ENCODE measurements around the gene ZC3H7A.
"Not testable (repeated sequence)": the region's sequence is repeated elsewhere in the genome, so short reads cannot be mapped to it uniquely, and the experiment has no call there.

ZC3H7A gene

GRCh38 chr16:11824362-11824761 lies 27.3 kb upstream of the ZC3H7A start:
- Histone ChIP-seq H3K4me3 (ENCODE audit: low read depth, low read length) (no peak overlapping the region), H3K36me3 (no peaks in the 10 kb centered on the region), H3K4me1 (no peaks in the 10 kb centered on the region), H3K27me3 (no peaks in the 10 kb centered on the region), H3K9me3 (no peaks in the 10 kb centered on the region)
- TF ChIP-seq CTCF (IDR thresholded peaks at IDR 0.05; ENCODE audit: low read depth, low read length): no peak
- peak; percentile 70 for DNase-seq

GRCh38 chr16:11823645-11824044 lies 26.6 kb upstream of the ZC3H7A start:
- not testable (repeated sequence) for H3K9me3 ChIP-seq; H3K4me3 ChIP-seq (ENCODE audit: low read depth, low read length); H3K27me3 ChIP-seq; H3K4me1 ChIP-seq; H3K36me3 ChIP-seq; DNase-seq

GRCh38 chr16:11819798-11820197 lies 22.7 kb upstream of the ZC3H7A start:
- DNase-seq: no peak
- H3K4me3 ChIP-seq (ENCODE audit: low read depth, low read length): no peak overlapping the region
- no peaks in the 10 kb centered on the region for H3K9me3 ChIP-seq
- no peaks in the 10 kb centered on the region for H3K4me1 ChIP-seq
- no peak for TF ChIP-seq CTCF (IDR thresholded peaks at IDR 0.05; ENCODE audit: low read depth, low read length)
- H3K27me3 ChIP-seq: no peaks in the 10 kb centered on the region
- no peaks in the 10 kb centered on the region for H3K36me3 ChIP-seq

GRCh38 chr16:11818970-11819369 lies 21.9 kb upstream of the ZC3H7A start:
- H3K27me3 ChIP-seq; H3K36me3 ChIP-seq; DNase-seq; H3K9me3 ChIP-seq; H3K4me3 ChIP-seq (ENCODE audit: low read depth, low read length); H3K4me1 ChIP-seq: not testable (repeated sequence)

GRCh38 chr16:11816123-11816522 lies 19.1 kb upstream of the ZC3H7A start:
- Histone ChIP-seq H3K4me3 (ENCODE audit: low read depth, low read length) (no peak overlapping the region), H3K27me3 (no peaks in the 10 kb centered on the region), H3K36me3 (no peaks in the 10 kb centered on the region), H3K9me3 (no peaks in the 10 kb centered on the region), H3K4me1 (no peaks in the 10 kb centered on the region)
- no peak for TF ChIP-seq CTCF (IDR thresholded peaks at IDR 0.05; ENCODE audit: low read depth, low read length)
- DNase-seq: no peak

- H3K36me3 ChIP-seq; H3K9me3 ChIP-seq; H3K27me3 ChIP-seq; H3K4me3 ChIP-seq (ENCODE audit: low read depth, low read length); H3K4me1 ChIP-seq; DNase-seq: not testable (repeated sequence)
Observed at GRCh38 chr16:11814800-11815199, 17.7 kb upstream of the ZC3H7A start.

GRCh38 chr16:11806721-11807120 lies 9.7 kb upstream of the ZC3H7A start:
- Histone ChIP-seq H3K36me3 (no peaks in the 10 kb centered on the region), H3K4me3 (ENCODE audit: low read depth, low read length) (no peak overlapping the region), H3K9me3 (no peaks in the 10 kb centered on the region), H3K27me3 (no peaks in the 10 kb centered on the region), H3K4me1 (no peaks in the 10 kb centered on the region)
- no peak for DNase-seq
- no peak for TF ChIP-seq CTCF (IDR thresholded peaks at IDR 0.05; ENCODE audit: low read depth, low read length)

- no peaks in the 10 kb centered on the region for H3K36me3 ChIP-seq
- DNase-seq: no peak
- H3K4me3 ChIP-seq (ENCODE audit: low read depth, low read length): no peak overlapping the region
- no peak for TF ChIP-seq CTCF (IDR thresholded peaks at IDR 0.05; ENCODE audit: low read depth, low read length)
- H3K4me1 ChIP-seq: no peaks in the 10 kb centered on the region
- H3K9me3 ChIP-seq: no peaks in the 10 kb centered on the region
- H3K27me3 ChIP-seq: no peaks in the 10 kb centered on the region
Observed at GRCh38 chr16:11805556-11805955, 8.5 kb upstream of the ZC3H7A start.

Data from BE2C (cell line).